Adrenal gland (tissue), 12 donors: ENCODE results near the gene EZH2. TPM values are rescaled to one million over a fixed set of nuclear protein-coding genes. Genes with fewer than 3 reads are reported as not detected.

Source experiments
- DNase-seq, 7 donors: peaks; one replicate each; pipeline ENCODE4 v3.0.0-alpha.2; 2019 to 2020
- H3K27ac ChIP-seq, 5 donors: fragments of 200-600 bp; sonication (generic) in 4 of 5; 1 replicate in 3 of 5; 2 replicates in 2 of 5; pipeline versions ENCODE4 v1.5.1 to v1.8.0; 2016 to 2020; ENCODE audit warnings: mild to moderate bottlenecking in 1 of 5
- H3K27me3 ChIP-seq: fragments of 200-600 bp; 2 replicates; pipeline ENCODE4 v1.8.0; 2021
- H3K36me3 ChIP-seq, 2 donors: fragments of 200-600 bp; replicated peaks in 1 of 2; 1 replicate in 1 of 2; 2 replicates in 1 of 2; pipeline versions ENCODE4 v1.5.1 to v1.8.0; 2018 to 2022
- H3K4me1 ChIP-seq, 2 donors: fragments of 200-600 bp; replicated peaks in 1 of 2; 1 replicate in 1 of 2; 2 replicates in 1 of 2; pipeline versions ENCODE4 v1.5.1 to v1.8.0; 2018 to 2021
- H3K4me3 ChIP-seq, 4 donors: fragments of 200-600 bp; sonication (generic) in 3 of 4; one replicate each; pipeline ENCODE4 v1.5.1; 2016 to 2018
- H3K9me3 ChIP-seq, 3 donors: fragments of 200-600 bp; sonication (generic) in 1 of 3; replicated peaks in 1 of 3; 1 replicate in 2 of 3; 2 replicates in 1 of 3; pipeline versions ENCODE4 v1.5.1 to v1.8.0; 2016 to 2021
- CTCF ChIP-seq, 6 experiments: fragments of 450-650 bp in 4 of 6; fragments of 200-600 bp in 2 of 6; sonication (generic) in 1 of 6; IDR thresholded peaks; 1 replicate in 5 of 6; 2 replicates in 1 of 6; pipeline versions ENCODE4 v1.5.1 to v1.8.0; 2016 to 2021; ENCODE audit warnings: antibody characterized with exemption in 6 of 6, mild to moderate bottlenecking in 2 of 6, moderate library complexity in 1 of 6
- POLR2A ChIP-seq, 2 donors: fragments of 450-650 bp; IDR thresholded peaks; one replicate each; pipeline ENCODE4 v1.6.1; 2017; ENCODE audit warnings: antibody characterized with exemption in 2 of 2, mild to moderate bottlenecking in 2 of 2, moderate library complexity in 1 of 2
- WGBS, 4 donors: extraction: QIAGEN DNeasy Blood & Tissue Kit in 2 of 4; methylation state at CpG; one replicate each; pipeline versions ENCODE4 v1.1.5 to v1.1.7; 2013 to 2017; 5-methylcytosine and 5-hydroxymethylcytosine counted together
- intact Hi-C, 2 donors: fragments of 100-400 bp; cut with DNase I; formaldehyde crosslinking; loops; one replicate each; pipeline versions ENCODE4 v1.14.1 to v1.15.0; 2022 to 2023
- polyA plus RNA-seq, 3 donors: library from polyadenylated mRNA; stranded (reverse); fragments of 200-250 nt in 2 of 3; fragments of 350-450 nt in 1 of 3; fragmentation: Illumina TruSeq in 1 of 3; extraction: RNeasy Lipid Tissue Mini Kit (QIAGEN cat#74804) in 1 of 3; gene quantifications; one replicate each; pipeline ENCODE4 v1.2.3, GENCODE V29; 2013 to 2014
- total RNA-seq, 9 donors: library from RNA; depleted of rRNA in 4 of 9; stranded (reverse); fragments of >200 nt in 4 of 9; fragments of 120-200 nt in 1 of 9; fragmentation: NEBNext Ultra II Directional in 1 of 9; extraction: Animal tissue kit (Norgen Biotek cat#: 25700) in 1 of 9; gene quantifications; one replicate each; pipeline versions ENCODE4 v1.1.0 to v1.2.4, GENCODE V29; 2013 to 2023
- donor health status: healthy with polysubstance abuse.
- donor health status: Bipolar disorder and iron deficiency.
- donor health status: DM: yes; HTN: yes; CAD: no.
- donor health status: DM: no; HTN: no; CAD: no.
- donor health status: DM: no; HTN: no; CAD: no.
- donor health status: DM: yes; HTN: yes; CAD: no.

The EZH2 gene
- total and polyA plus RNA-seq, 12 donors = 0.61 to 11.6 (median 2.3) TPM

GRCh38 chr7:148915211-148915610, 31.1 kb upstream of the EZH2 start:
- Histone ChIP-seq H3K36me3 (no peaks in the 10 kb centered on the region), H3K4me3 (no peak overlapping the region), H3K27ac (no peak overlapping the region), H3K9me3 (no peaks in the 10 kb centered on the region), H3K4me1 (peaks cover 0 to 5% of the 10 kb centered on the region in 2 donors), H3K27me3 (no peaks in the 10 kb centered on the region)
- WGBS, 4 donors = 81 to 89% (median 83%) methylated on average over 7 of the region's 7 CpGs
- TF ChIP-seq POLR2A (IDR thresholded peaks at IDR 0.05) = no peak
- TF ChIP-seq CTCF (IDR thresholded peaks at IDR 0.05) = no peak
- intact Hi-C loops = no loop called here
- DNase-seq = no peak

GRCh38 chr7:148914208-148914777, 30.2 kb upstream of the EZH2 start:
- no peak overlapping the region for H3K27ac ChIP-seq
- TF ChIP-seq POLR2A (IDR thresholded peaks at IDR 0.05) (no peak), CTCF (IDR thresholded peaks at IDR 0.05) (no peak)
- H3K4me3 ChIP-seq = no peak overlapping the region
- H3K36me3 ChIP-seq = no peaks in the 10 kb centered on the region
- intact Hi-C loops = no loop called here
- H3K4me1 ChIP-seq = peaks cover 0 to 5% of the 10 kb centered on the region in 2 donors
- no peaks in the 10 kb centered on the region for H3K27me3 ChIP-seq
- 69 to 83% (median 78%) methylated on average over 8 to 10 of the region's 10 CpGs for WGBS, 4 donors
- DNase-seq = peak in 1 of 7 donors; percentile 8
- H3K9me3 ChIP-seq = no peaks in the 10 kb centered on the region

DNA sequence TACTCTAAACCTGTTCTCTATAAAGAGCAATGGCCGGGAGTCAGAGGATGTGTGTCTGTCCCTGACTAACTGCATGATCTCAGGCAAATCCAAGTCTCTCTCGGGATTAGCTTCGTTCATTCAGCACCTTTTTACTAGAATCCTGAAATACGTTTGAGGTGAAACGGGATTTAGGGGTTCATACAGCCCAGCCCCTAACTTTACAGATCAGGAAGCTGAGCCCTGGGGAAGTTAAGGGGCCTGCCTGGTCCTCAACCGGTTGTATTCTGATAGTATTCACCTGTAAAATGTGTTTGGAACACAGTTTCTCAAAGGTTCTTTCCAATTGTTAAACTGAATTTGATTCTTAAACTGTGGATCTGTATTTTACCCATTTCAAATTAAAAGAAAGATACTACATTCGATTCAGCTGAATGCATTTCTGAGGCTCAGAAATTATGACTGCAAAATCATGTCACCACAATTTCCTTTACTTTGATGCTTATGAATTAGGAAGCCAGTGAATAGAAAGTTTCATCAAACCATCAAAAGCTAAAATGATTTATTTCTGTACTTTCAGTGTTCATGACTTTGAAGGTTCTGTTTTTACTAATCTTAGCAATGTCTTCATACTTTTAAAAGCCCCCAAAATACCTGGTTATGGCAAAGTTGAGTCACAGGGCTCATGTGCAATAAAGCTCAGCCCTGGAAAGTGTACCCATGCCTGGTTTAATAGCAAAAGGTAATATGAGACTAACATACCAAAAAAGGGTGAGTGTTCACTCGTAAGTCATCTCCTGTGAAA, 28.9 kb upstream of the EZH2 start:
- Histone ChIP-seq H3K27ac (no peak overlapping the region), H3K9me3 (no peaks in the 10 kb centered on the region), H3K36me3 (no peaks in the 10 kb centered on the region), H3K4me3 (no peak overlapping the region), H3K4me1 (peaks cover 0 to 5% of the 10 kb centered on the region in 2 donors), H3K27me3 (no peaks in the 10 kb centered on the region)
- DNase-seq = no peak
- TF ChIP-seq POLR2A (IDR thresholded peaks at IDR 0.05) (no peak), CTCF (IDR thresholded peaks at IDR 0.05) (no peak)
- 73 to 81% (median 76%) methylated on average over 8 of the region's 8 CpGs for WGBS, 4 donors
- intact Hi-C loops = no loop called here

- WGBS, 4 donors = 76 to 87% (median 83%) methylated on average over 4 of the region's 4 CpGs
- Histone ChIP-seq H3K4me3 (no peak overlapping the region), H3K27me3 (no peaks in the 10 kb centered on the region), H3K9me3 (no peaks in the 10 kb centered on the region), H3K36me3 (no peaks in the 10 kb centered on the region), H3K27ac (no peak overlapping the region), H3K4me1 (peaks cover 0 to 5% of the 10 kb centered on the region in 2 donors)
- no peak for DNase-seq
- no peak for TF ChIP-seq POLR2A (IDR thresholded peaks at IDR 0.05)
- TF ChIP-seq CTCF (IDR thresholded peaks at IDR 0.05) = no peak
- intact Hi-C loops = no loop called here
Observed at GRCh38 chr7:148912151-148912550, 28.1 kb upstream of the EZH2 start.
